Transverse colon (tissue), 4 donors: Measurements from ENCODE around the gene ARHGAP21. TPM values are rescaled to one million over a fixed set of nuclear protein-coding genes. Genes with fewer than 3 reads are reported as not detected.

Experiments
- DNase-seq: peaks from one replicate; pipeline ENCODE4 v3.0.0-alpha.2; 2019
- H3K27ac ChIP-seq, 4 donors: fragments of 200-600 bp; sonication (generic); 2 replicates each; pipeline ENCODE4 v1.5.1; 2016 to 2018; ENCODE audit warnings: inconsistent platforms in 4 of 4
- H3K27me3 ChIP-seq: fragments of 200-600 bp; sonication (generic); 2 replicates; pipeline ENCODE4 v1.5.1; 2017; ENCODE audit warnings: inconsistent platforms
- H3K36me3 ChIP-seq, 4 donors: fragments of 200-600 bp; sonication (generic); 2 replicates each; pipeline ENCODE4 v1.5.1; 2017 to 2019; ENCODE audit warnings: inconsistent platforms in 4 of 4
- H3K4me1 ChIP-seq, 4 donors: fragments of 200-600 bp; sonication (generic); 2 replicates each; pipeline ENCODE4 v1.5.1; 2017 to 2020; ENCODE audit warnings: inconsistent platforms in 4 of 4
- H3K4me3 ChIP-seq, 4 donors: fragments of 200-600 bp; sonication (generic); 1 replicate in 1 of 4; 2 replicates in 3 of 4; pipeline versions ENCODE4 v1.5.1 to v1.6.1; 2017 to 2019; ENCODE audit warnings: inconsistent platforms in 4 of 4
- H3K9me3 ChIP-seq, 2 donors: fragments of 200-600 bp; sonication (generic); 2 replicates each; pipeline ENCODE4 v1.5.1; 2017 to 2019; ENCODE audit warnings: inconsistent platforms in 2 of 2
- EP300 ChIP-seq: sonication (generic); formaldehyde crosslinking; IDR thresholded peaks from one replicate; pipeline ENCODE4 v1.6.1; 2017; ENCODE audit warnings: antibody characterized with exemption, low read depth
- POLR2A ChIP-seq: fragments of 450-650 bp; IDR thresholded peaks from one replicate; pipeline ENCODE4 v1.6.1; 2016; ENCODE audit warnings: antibody characterized with exemption, mild to moderate bottlenecking, moderate library complexity
- POLR2AphosphoS5 ChIP-seq, 3 donors: sonication (generic); formaldehyde crosslinking; IDR thresholded peaks; one replicate each; pipeline ENCODE4 v1.6.1; 2016; ENCODE audit warnings: antibody characterized with exemption in 3 of 3
- WGBS, 2 donors: methylation state at CpG; one replicate each; pipeline ENCODE4 v1.1.5; 2018; ENCODE audit warnings: low coverage in 1 of 2; 5-methylcytosine and 5-hydroxymethylcytosine counted together
- in situ Hi-C, 4 donors: fragments of 200-750 bp; cut with MboI; loops; one replicate each; pipeline versions ENCODE4 v1.15.0 to v1.15.1; 2017; ENCODE audit warnings: low sequenced_read_pairs in 3 of 4, low pct_ligation_motif_present in 1 of 4, low pct_unique_long_range_greater_than_20kb in 1 of 4
- intact Hi-C: fragments of 100-400 bp; cut with DNase I; formaldehyde crosslinking; loops from one replicate; pipeline ENCODE4 v1.15.1; 2023; ENCODE audit warnings: low total_unique reads
- total RNA-seq, 4 donors: library from RNA; depleted of rRNA; stranded (reverse); fragments of >200 nt; gene quantifications; one replicate each; pipeline ENCODE4 v1.1.0, GENCODE V29; 2016
- TF ChIP-seq, protein P1 (sequence below), 5 experiments: fragments of 200-600 bp in 3 of 5; fragments of 450-650 bp in 2 of 5; sonication (generic) in 3 of 5; IDR thresholded peaks; 1 replicate in 2 of 5; 2 replicates in 3 of 5; pipeline ENCODE4 v1.5.1; 2016 to 2017; ENCODE audit warnings: antibody characterized with exemption in 5 of 5, inconsistent platforms in 3 of 5, mild to moderate bottlenecking in 2 of 5, moderate library complexity in 1 of 5

The ARHGAP21 gene
- total RNA-seq, 4 donors from 2014 or later = 62.8 to 94.1 (median 89.3) TPM

DNA sequence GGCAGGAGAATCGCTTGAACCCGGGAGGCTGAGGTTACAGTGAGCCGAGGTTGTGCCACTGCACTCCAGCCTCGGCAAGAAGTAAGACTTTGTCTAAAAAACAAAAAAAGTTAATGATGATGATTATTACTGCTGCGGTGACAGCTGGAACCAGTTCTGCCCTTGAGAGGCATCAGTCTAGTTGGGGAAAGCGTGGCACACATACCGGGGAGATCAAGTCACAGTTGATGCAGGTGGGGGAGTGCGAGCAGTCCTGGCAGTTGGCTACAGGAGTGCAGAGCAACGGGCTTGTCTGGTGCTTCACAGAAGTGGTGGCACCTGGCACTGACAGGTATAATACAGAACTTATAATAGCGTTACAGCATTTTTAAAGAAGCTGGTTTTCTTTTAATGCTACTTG lies 173.0 kb downstream of the ARHGAP21 start:
- Histone ChIP-seq H3K27me3 (no peaks in the 10 kb centered on the region), H3K27ac (peak overlapping the region in 1 of 4 donors; percentile 60), H3K36me3 (peaks cover 0 to 4% (median 0%) of the 10 kb centered on the region in 4 donors), H3K4me1 (peaks cover 0 to 12% (median 10%) of the 10 kb centered on the region in 4 donors), H3K4me3 (no peak overlapping the region), H3K9me3 (no peaks in the 10 kb centered on the region)
- TF ChIP-seq POLR2AphosphoS5 (IDR thresholded peaks at IDR 0.05) (no peak), POLR2A (no peak), EP300 (no peak)
- TF ChIP-seq, protein P1, sequence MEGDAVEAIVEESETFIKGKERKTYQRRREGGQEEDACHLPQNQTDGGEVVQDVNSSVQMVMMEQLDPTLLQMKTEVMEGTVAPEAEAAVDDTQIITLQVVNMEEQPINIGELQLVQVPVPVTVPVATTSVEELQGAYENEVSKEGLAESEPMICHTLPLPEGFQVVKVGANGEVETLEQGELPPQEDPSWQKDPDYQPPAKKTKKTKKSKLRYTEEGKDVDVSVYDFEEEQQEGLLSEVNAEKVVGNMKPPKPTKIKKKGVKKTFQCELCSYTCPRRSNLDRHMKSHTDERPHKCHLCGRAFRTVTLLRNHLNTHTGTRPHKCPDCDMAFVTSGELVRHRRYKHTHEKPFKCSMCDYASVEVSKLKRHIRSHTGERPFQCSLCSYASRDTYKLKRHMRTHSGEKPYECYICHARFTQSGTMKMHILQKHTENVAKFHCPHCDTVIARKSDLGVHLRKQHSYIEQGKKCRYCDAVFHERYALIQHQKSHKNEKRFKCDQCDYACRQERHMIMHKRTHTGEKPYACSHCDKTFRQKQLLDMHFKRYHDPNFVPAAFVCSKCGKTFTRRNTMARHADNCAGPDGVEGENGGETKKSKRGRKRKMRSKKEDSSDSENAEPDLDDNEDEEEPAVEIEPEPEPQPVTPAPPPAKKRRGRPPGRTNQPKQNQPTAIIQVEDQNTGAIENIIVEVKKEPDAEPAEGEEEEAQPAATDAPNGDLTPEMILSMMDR (IDR thresholded peaks at IDR 0.05) = no peak
- in situ Hi-C loops = loop anchor here in 1 of 4 donors (25.0 kb wide), 1 partner anchor 1388 kb away; no protein-coding TSS in a partner anchor
- intact Hi-C loops = no loop called here
- no peak for DNase-seq
- WGBS, 2 donors = 85 to 87% methylated on average over 9 to 10 of the region's 10 CpGs

DNA sequence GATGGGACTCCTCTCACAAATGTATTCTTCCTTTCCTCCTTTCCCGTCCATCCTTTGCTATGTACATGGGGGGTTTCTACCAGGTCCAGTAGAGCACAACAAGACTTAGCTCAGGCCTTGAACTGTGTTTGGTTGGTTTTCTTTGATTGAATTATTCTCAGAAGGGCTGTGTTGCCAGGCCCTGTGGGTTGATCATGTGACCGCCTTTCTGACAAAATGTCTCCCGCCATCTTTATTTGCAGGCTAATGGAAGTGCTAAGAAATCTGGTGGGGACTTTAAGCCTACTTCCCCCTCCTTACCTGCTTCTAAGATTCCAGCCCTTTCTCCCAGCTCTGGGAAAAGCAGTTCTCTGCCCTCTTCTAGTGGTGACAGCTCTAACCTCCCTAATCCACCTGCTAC lies 178.1 kb downstream of the ARHGAP21 start:
- Histone ChIP-seq H3K4me1 (no peaks in the 10 kb centered on the region), H3K27ac (no peak overlapping the region), H3K4me3 (no peak overlapping the region), H3K9me3 (no peaks in the 10 kb centered on the region), H3K36me3 (peaks cover 0 to 6% (median 2%) of the 10 kb centered on the region in 4 donors), H3K27me3 (no peaks in the 10 kb centered on the region)
- in situ Hi-C loops (no loop called here), intact Hi-C loops (no loop called here)
- no peak for TF ChIP-seq POLR2AphosphoS5 (IDR thresholded peaks at IDR 0.05)
- TF ChIP-seq EP300 = no peak
- no peak for TF ChIP-seq POLR2A
- TF ChIP-seq, protein P1 (IDR thresholded peaks at IDR 0.05) = no peak
- WGBS, 2 donors = 74 to 94% methylated on average over 3 of the region's 3 CpGs
- DNase-seq = no peak

DNA sequence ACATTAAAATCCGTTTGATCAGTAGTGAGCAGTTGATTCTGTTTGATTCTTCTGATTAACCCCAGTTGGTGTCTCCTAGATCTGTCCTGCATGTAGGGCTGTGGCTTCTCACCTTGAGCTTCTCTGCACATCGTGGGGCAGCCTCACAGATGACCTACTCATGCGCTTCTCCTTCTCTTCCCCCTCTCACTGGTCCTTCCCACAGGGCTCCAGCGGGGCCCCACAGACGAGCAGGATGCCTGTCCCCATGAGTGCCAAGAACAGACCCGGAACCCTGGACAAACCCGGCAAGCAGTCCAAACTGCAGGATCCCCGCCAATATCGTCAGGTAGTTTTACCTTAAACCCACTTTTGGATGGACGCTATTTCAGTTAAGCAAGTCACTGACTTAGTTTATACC lies 178.9 kb downstream of the ARHGAP21 start:
- Histone ChIP-seq H3K36me3 (peaks cover 0 to 6% (median 2%) of the 10 kb centered on the region in 4 donors), H3K9me3 (no peaks in the 10 kb centered on the region), H3K27me3 (no peaks in the 10 kb centered on the region), H3K4me1 (no peaks in the 10 kb centered on the region), H3K27ac (no peak overlapping the region), H3K4me3 (no peak overlapping the region)
- intact Hi-C loops (no loop called here), in situ Hi-C loops (no loop called here)
- no peak for DNase-seq
- TF ChIP-seq POLR2A = no peak
- TF ChIP-seq EP300 = no peak
- TF ChIP-seq, protein P1 (IDR thresholded peaks at IDR 0.05) = no peak
- no peak for TF ChIP-seq POLR2AphosphoS5 (IDR thresholded peaks at IDR 0.05)
- 93 to 100% methylated on average over 1 to 10 of the region's 10 CpGs for WGBS, 2 donors

DNA sequence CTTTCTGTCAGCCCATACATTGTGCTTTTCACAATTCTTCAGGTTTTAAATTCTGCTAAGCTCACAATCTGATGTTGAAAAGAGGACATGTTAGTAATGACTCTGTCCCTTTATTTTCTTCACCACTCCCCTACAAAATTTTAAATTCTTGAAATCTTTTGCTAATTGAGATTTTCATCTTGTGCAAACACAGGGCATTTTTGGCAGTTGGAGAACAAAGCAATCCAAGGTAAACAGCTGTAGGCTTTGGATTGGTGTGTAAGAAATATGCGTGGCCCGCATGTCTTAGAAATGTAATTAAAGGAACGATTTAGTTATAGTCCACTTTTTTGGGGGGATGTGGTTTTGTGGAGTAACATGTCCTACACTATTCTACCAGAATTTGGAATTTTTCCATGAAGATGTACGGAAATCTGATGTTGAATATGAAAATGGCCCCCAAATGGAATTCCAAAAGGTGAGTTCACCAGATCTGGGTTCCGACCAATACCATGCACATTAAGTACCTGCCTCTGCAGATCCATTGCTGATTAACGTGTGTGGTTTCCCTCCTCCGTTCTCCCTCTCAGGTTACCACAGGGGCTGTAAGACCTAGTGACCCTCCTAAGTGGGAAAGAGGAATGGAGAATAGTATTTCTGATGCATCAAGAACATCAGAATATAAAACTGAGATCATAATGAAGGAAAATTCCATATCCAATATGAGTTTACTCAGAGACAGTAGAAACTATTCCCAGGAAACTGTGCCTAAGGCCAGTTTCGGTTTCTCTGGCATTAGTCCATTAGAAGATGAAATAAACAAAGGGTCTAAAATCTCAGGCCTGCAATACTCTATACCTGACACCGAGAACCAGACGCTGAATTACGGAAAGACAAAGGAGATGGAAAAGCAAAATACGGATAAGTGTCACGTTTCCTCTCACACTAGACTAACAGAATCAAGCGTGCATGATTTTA lies 181.1 kb downstream of the ARHGAP21 start:
- no peaks in the 10 kb centered on the region for H3K4me1 ChIP-seq
- DNase-seq = no peak
- peaks cover 0 to 16% (median 5%) of the 10 kb centered on the region in 4 donors for H3K36me3 ChIP-seq
- H3K9me3 ChIP-seq = no peaks in the 10 kb centered on the region
- intact Hi-C loops (no loop called here), in situ Hi-C loops (no loop called here)
- no peak overlapping the region for H3K4me3 ChIP-seq
- no peak for TF ChIP-seq EP300
- TF ChIP-seq POLR2A = no peak
- TF ChIP-seq, protein P1 (IDR thresholded peaks at IDR 0.05) = no peak
- no peak for TF ChIP-seq POLR2AphosphoS5 (IDR thresholded peaks at IDR 0.05)
- no peak overlapping the region for H3K27ac ChIP-seq
- 89 to 96% methylated on average over 10 to 14 of the region's 14 CpGs for WGBS, 2 donors
- H3K27me3 ChIP-seq = no peaks in the 10 kb centered on the region
